GM12873 (cell line): ENCODE measurements around the gene XPO5.

ENCODE experiments used
- TF ChIP-seq, protein P1 (sequence below): IDR thresholded peaks from 2 replicates; pipeline ENCODE4 v1.5.1; 2012; ENCODE audit warnings: low read depth, mild to moderate bottlenecking, moderate library complexity, low read length, control low read depth; ENCODE audit not compliant: insufficient read depth; ENCODE audit errors: missing control alignments

Gene XPO5

DNA sequence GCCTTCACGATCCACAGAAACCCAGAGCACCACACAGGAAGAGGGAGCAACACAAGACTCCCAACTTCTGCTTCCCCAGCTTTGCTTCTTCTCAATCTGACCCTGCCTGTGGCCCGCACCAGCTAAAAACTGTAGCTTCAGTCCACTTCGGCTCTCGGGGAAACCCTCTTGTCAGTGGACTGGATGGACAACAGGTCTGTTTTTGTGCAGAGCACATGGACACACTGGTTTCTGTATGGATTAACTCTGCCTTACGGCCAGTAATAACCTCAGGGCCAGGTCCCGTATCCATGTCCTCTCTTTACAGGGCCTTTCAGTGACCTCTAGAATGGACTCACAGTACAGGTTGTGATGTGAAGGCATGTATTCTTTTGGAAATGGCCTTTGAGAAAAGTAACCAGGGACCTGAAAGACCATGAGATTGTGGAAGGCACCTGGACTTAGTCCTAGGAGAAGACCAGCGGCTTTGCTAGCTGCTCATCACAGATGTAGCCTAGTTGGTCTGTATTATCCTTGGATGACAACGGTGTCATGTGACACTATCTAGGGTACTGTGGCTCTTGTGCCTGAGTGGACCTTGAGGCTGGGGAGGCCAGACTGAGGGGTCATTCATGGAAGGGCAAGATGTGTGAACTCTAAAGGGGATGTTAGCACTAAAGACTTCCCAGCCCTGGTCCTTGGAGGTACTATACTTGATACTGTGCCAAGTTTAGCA, 53.1 kb downstream of the XPO5 start:
- TF ChIP-seq, protein P1, sequence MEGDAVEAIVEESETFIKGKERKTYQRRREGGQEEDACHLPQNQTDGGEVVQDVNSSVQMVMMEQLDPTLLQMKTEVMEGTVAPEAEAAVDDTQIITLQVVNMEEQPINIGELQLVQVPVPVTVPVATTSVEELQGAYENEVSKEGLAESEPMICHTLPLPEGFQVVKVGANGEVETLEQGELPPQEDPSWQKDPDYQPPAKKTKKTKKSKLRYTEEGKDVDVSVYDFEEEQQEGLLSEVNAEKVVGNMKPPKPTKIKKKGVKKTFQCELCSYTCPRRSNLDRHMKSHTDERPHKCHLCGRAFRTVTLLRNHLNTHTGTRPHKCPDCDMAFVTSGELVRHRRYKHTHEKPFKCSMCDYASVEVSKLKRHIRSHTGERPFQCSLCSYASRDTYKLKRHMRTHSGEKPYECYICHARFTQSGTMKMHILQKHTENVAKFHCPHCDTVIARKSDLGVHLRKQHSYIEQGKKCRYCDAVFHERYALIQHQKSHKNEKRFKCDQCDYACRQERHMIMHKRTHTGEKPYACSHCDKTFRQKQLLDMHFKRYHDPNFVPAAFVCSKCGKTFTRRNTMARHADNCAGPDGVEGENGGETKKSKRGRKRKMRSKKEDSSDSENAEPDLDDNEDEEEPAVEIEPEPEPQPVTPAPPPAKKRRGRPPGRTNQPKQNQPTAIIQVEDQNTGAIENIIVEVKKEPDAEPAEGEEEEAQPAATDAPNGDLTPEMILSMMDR, result no peak

GRCh38 chr6:43521836-43522235, 54.0 kb downstream of the XPO5 start:
- TF ChIP-seq, protein P1, result no peak

GRCh38 chr6:43520097-43520496, 55.7 kb downstream of the XPO5 start:
- TF ChIP-seq, protein P1, result no peak

GRCh38 chr6:43517505-43518357, 58.1 kb downstream of the XPO5 start:
- TF ChIP-seq, protein P1, result no peak

DNA sequence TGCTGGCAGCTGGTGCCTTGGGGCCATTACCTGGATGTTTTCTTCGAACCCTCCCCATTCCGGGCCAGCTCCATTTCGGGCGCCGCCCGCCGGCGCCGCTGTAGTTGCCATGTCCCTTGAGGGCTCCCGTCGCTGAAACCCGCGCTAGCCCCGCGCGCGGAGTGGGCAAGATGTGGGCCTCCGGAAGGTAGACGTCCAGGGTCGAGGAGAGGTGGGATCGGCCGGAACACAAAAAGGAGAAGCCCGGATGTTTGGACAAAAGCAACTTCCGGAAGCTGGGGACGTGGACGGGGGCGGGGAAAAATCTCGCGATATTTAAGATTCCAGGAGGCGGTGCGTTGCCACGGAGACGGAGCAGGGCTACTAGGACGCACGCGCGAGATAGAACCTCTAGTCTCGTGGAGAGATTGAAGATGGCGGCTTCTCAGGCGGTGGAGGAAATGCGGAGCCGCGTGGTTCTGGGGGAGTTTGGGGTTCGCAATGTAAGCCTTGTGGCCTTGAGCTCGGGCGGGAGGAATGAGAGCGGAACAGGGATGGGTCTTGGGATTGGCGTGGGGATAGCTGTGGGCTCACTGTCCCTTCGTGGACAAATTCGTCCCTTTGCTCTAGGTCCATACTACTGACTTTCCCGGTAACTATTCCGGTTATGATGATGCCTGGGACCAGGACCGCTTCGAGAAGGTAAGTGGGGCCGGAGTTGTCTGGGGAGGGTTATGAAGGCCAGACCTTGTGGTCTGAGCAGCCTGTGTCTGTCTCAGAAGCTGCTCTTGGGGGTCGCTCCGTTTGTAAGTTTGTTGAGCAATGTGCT, 58.9 kb downstream of the XPO5 start, which contains the start of the genes POLR1C and YIPF3:
Gene POLR1C, plus strand, starts transcription at position 393 of the 808 bp plus-strand sequence. Its CDS starts 21 bp downstream, at position 414.
Gene YIPF3, minus strand, starts transcription at position 230 of the 808 bp plus-strand sequence. Its CDS starts 119 bp downstream, at position 111.
- TF ChIP-seq, protein P1, result no peak

DNA sequence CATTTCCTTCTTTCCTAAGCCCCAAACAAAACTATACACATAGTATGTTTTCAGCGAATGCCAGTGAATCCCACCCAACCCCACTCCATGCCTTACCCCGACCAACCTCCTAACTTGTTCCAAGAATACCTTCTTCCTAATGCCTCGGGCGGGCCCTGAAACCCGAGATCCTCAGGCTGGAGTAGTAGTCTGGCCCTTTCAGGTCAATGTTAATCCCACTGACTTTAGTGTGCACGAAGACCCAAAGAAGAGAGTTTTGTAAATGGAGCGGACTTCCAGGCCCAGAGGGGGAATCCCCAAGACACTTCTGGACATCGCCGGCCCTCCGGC, 59.5 kb downstream of the XPO5 start:
- TF ChIP-seq, protein P1, result no peak
